Measurements from ENCODE around the gene KRT222.

DNA sequence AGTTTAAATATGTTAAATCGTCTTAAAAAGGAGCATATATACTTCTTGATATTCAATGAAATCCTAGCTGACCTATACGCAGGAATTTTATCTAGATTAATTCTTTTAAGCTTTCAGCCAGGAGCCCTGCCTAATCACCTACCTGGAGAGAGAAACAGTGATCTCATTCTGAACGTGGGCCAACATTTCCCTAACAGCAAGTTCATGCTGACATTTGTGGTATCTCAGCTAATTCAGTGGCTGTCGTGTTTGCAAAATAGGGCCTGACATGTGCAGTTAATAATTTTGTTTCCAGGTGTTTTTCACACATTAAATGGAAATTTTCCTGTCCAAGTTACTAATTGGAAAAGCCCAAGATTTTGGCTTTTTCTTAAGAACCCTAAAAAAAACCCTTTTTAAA lies 21.2 kb upstream of the KRT222 start:
- TF ChIP-seq ZFP30 (CRISPR knock-in tag; IDR thresholded peaks at IDR 0.05) (no peak), PATZ1 (CRISPR knock-in tag; IDR thresholded peaks at IDR 0.05; ENCODE audit: borderline replicate concordance) (no peak), CSDC2 (CRISPR knock-in tag; IDR thresholded peaks at IDR 0.05) (no peak), RARB (CRISPR knock-in tag; IDR thresholded peaks at IDR 0.05) (no peak)
